Measurements from ENCODE around the gene SKAP1.

DNA sequence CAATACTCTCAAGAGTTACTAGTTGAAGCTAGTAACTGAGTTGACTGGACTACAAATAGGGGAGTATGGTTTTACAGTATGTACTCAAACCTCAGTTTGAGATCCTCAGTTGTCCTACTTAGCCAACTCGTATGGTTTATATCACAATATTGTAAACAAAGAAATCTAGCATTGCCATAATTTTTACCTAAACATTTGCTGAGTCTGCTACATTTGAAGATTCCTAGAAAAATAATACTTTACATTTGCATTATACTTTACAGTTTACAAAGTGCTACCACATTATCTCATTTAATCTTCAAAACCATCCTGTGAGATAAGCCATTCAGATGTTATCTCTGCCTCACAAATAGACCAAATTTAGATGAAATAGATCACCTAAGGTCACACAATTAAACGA, 345.1 kb downstream of the SKAP1 start:
- TF ChIP-seq, protein P1, sequence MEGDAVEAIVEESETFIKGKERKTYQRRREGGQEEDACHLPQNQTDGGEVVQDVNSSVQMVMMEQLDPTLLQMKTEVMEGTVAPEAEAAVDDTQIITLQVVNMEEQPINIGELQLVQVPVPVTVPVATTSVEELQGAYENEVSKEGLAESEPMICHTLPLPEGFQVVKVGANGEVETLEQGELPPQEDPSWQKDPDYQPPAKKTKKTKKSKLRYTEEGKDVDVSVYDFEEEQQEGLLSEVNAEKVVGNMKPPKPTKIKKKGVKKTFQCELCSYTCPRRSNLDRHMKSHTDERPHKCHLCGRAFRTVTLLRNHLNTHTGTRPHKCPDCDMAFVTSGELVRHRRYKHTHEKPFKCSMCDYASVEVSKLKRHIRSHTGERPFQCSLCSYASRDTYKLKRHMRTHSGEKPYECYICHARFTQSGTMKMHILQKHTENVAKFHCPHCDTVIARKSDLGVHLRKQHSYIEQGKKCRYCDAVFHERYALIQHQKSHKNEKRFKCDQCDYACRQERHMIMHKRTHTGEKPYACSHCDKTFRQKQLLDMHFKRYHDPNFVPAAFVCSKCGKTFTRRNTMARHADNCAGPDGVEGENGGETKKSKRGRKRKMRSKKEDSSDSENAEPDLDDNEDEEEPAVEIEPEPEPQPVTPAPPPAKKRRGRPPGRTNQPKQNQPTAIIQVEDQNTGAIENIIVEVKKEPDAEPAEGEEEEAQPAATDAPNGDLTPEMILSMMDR (conservative IDR thresholded peaks at IDR 0.05; ENCODE audit: low read depth in 2 of 2): no peak
- no peak for TF ChIP-seq POLR2AphosphoS5 (IDR thresholded peaks at IDR 0.05; ENCODE audit: low read depth)
- no peak for TF ChIP-seq EZH2 (IDR thresholded peaks at IDR 0.05; ENCODE audit: low read depth, unreplicated experiment)
- TF ChIP-seq REST (IDR thresholded peaks at IDR 0.05; ENCODE audit: unreplicated experiment): no peak
- TF ChIP-seq CREB1 (CRISPR knock-in tag; IDR thresholded peaks at IDR 0.05; ENCODE audit: low read depth): no peak
- TF ChIP-seq ZNF114 (CRISPR knock-in tag; IDR thresholded peaks at IDR 0.05): no peak
- TF ChIP-seq EZH2phosphoT487 (IDR thresholded peaks at IDR 0.05; ENCODE audit: unreplicated experiment): no peak
- no peak for TF ChIP-seq NANOG (IDR thresholded peaks at IDR 0.05; ENCODE audit: borderline replicate concordance)
- no peak for TF ChIP-seq ZNF331 (CRISPR knock-in tag; IDR thresholded peaks at IDR 0.05; ENCODE audit: low read depth)
- no peak for TF ChIP-seq ETS1 (IDR thresholded peaks at IDR 0.05)
- TF ChIP-seq ZNF462 (CRISPR knock-in tag; IDR thresholded peaks at IDR 0.05): no peak

Measured in GM23338 (cell line).